HEK293T (cell line): ENCODE data around the gene TM9SF4.

Source experiments
- BHLHE40 ChIP-seq: fragments of 450-650 bp; IDR thresholded peaks from 2 replicates; pipeline ENCODE4 v1.6.1; 2016; ENCODE audit warnings: mild to moderate bottlenecking, moderate library complexity, borderline replicate concordance
- FOXA1 ChIP-seq: fragments of 450-650 bp; IDR thresholded peaks from 2 replicates; pipeline ENCODE4 v1.6.1; 2016; ENCODE audit warnings: mild to moderate bottlenecking
- FOXK2 ChIP-seq: fragments of 450-650 bp; IDR thresholded peaks from 2 replicates; pipeline ENCODE4 v1.6.1; 2016; ENCODE audit warnings: mild to moderate bottlenecking
- HDGF ChIP-seq: fragments of 450-650 bp; IDR thresholded peaks from 2 replicates; pipeline ENCODE4 v1.6.1; 2017; ENCODE audit warnings: antibody characterized with exemption, borderline replicate concordance
- L3MBTL2 ChIP-seq: fragments of 450-650 bp; conservative IDR thresholded peaks from 2 replicates; pipeline ENCODE4 v1.6.1; 2016; ENCODE audit warnings: mild to moderate bottlenecking
- SP1 ChIP-seq: fragments of 450-650 bp; IDR thresholded peaks from 2 replicates; pipeline ENCODE4 v1.6.1; 2017
- SUZ12 ChIP-seq: fragments of 450-650 bp; IDR thresholded peaks from 2 replicates; pipeline ENCODE4 v1.6.1; 2016; ENCODE audit warnings: mild to moderate bottlenecking
- TARDBP ChIP-seq: fragments of 450-650 bp; IDR thresholded peaks from 2 replicates; pipeline ENCODE4 v1.6.1; 2016

DNA sequence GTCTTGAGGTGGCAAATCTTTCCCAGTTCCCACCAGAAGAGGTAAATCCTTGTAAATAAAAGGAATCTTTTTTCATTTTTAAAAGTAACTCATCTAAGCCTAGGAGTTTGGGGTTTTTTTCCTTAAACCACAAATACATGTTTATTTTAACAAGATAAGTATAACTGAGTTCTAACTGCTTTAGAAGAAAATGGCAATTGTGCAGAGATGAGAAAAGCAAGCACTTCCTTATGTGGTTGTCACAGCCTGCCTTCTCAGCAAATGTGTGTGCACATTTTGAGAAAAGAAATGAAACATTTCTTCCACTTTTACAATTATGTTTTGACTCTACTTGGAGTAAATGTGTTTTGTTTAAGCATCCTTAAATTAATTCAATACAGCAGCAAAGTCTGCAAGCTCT, 39.8 kb upstream of the TM9SF4 start:
- TF ChIP-seq TARDBP (no peak), FOXK2 (no peak), HDGF (no peak), SUZ12 (no peak), BHLHE40 (no peak), L3MBTL2 (no peak), FOXA1 (no peak), SP1 (no peak)
